Right lobe of liver (tissue), 6 donors: Measurements from ENCODE around the gene EEF2K. TPM values are rescaled to one million over a fixed set of nuclear protein-coding genes. Genes with fewer than 3 reads are reported as not detected.

Source experiments
- ATAC-seq, 4 donors: fragments of 200-7000 bp; cut with Tn5 transposase; one replicate each; pipeline ENCODE4 v1.9.1; 2020; ENCODE audit warnings: mild to moderate bottlenecking in 4 of 4, moderate library complexity in 4 of 4
- DNase-seq, 3 donors: peaks; one replicate each; pipeline ENCODE4 v3.0.0-alpha.2; 2020
- H3K27ac ChIP-seq, 3 donors: fragments of 200-600 bp; one replicate each; pipeline ENCODE4 v1.8.0; 2022
- H3K27me3 ChIP-seq, 2 donors: fragments of 200-600 bp; one replicate each; pipeline ENCODE4 v1.8.0; 2022
- H3K36me3 ChIP-seq, 4 donors: fragments of 200-600 bp; sonication (generic) in 1 of 4; one replicate each; pipeline versions ENCODE4 v1.5.1 to v1.8.0; 2017 to 2022; ENCODE audit warnings: control low read depth in 1 of 4
- H3K4me1 ChIP-seq, 4 donors: fragments of 200-600 bp; sonication (generic) in 1 of 4; one replicate each; pipeline versions ENCODE4 v1.5.1 to v1.8.0; 2017 to 2022; ENCODE audit warnings: control low read depth in 1 of 4
- H3K4me3 ChIP-seq, 3 donors: fragments of 200-600 bp; one replicate each; pipeline ENCODE4 v1.8.0; 2022
- H3K9me3 ChIP-seq, 4 donors: fragments of 200-600 bp; sonication (generic) in 1 of 4; one replicate each; pipeline versions ENCODE4 v1.5.1 to v1.8.0; 2017 to 2022; ENCODE audit warnings: control low read depth in 1 of 4
- POLR2A ChIP-seq: fragments of 450-650 bp; IDR thresholded peaks from one replicate; pipeline ENCODE4 v1.6.1; 2017; ENCODE audit warnings: antibody characterized with exemption, mild to moderate bottlenecking
- WGBS: methylation state at CpG from one replicate; pipeline ENCODE4 v1.1.6; 2018; ENCODE audit warnings: low coverage, low lambda C conversion rate; ENCODE audit not compliant: insufficient coverage; ENCODE audit errors: missing lambda C conversion rate; 5-methylcytosine and 5-hydroxymethylcytosine counted together
- intact Hi-C, 2 donors: fragments of 100-400 bp; cut with DNase I; formaldehyde crosslinking; loops; one replicate each; pipeline versions ENCODE4 v1.11.2 to v1.14.1; 2022
- long read RNA-seq: library from polyadenylated mRNA; unstranded; transcript quantifications from one replicate; pipeline ENCODE4 v2.0.0, GENCODE V29; 2019
- total RNA-seq, 6 experiments: library from RNA; depleted of rRNA in 2 of 6; stranded (reverse); fragments of >200 nt in 2 of 6; fragmentation: NEBNext Ultra II Directional in 3 of 6; extraction: Animal tissue kit (Norgen Biotek cat#: 25700) in 3 of 6; gene quantifications; one replicate each; pipeline versions ENCODE4 v1.1.0 to v1.2.4, GENCODE V29; 2016 to 2023
- TF ChIP-seq, protein P1 (sequence below), 4 donors: fragments of 200-600 bp in 3 of 4; fragments of 450-650 bp in 1 of 4; IDR thresholded peaks; one replicate each; pipeline versions ENCODE4 v1.5.1 to v1.8.0; 2016 to 2022; ENCODE audit warnings: antibody characterized with exemption in 4 of 4, mild to moderate bottlenecking in 2 of 4
- donor health status: DM: no; HTN: yes; CAD: no.
- donor health status: DM: no; HTN: no; CAD: no.
- donor health status: DM: no; HTN: no; CAD: no.
- donor health status: DM: no; HTN: yes; CAD: no.
- donor health status: DM: no; HTN: yes; CAD: no.

The EEF2K gene
- total RNA-seq: 10 to 100 TPM in 5 of 6 experiments, 1 to 10 TPM in 1; 10.0 to 17.5 (median 11.5) TPM
- long read RNA-seq, partial matches to known transcripts: 1 of 2 reads
- long read RNA-seq, other reads (novel, unspliced or antisense): 1 of 2 reads

DNA sequence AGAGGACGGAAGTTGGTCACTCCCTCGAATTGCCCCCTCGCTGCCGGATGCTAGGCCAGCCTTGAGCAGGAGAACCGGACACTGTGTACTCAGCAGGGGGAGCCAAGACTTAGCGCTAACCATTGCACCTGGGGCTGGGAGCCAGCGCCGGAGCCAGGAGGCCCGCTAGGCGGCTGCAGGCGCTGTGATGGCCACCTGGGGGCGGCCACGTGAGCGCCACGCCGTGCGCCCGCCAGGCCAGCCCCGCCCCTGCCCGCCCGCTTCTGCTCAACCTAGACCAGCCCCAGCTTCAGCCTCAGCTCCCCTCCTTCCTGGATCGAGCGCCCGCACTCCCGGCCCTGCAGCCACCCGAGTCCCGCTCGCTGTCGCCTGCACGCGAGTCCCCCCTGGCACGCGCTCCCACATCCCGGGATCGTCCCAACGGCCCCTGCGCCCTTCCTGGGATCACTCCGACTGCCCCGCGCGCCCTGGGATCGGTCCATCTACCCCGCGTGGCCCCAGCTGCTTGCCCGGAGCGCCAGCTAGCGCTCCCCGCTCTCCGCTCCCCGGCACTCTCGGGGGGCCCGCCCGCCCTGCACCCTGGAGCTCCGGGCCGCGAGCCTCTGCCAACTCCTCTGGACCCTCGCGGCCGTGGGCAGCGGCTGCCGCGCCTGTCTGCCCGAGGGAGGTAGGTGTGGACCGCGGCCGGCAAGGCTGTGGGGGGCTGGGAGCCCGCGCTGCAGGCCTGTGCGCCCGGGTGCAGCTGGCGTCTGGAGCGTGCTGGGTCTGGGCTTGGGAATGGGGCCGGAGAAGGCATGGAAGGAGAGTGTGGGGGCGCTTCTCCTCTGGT, at the start of gene EEF2K:
Gene EEF2K (plus strand): TSS at position 266 of the 829 bp plus-strand sequence. CDS start 19,452 bp downstream, outside the sequence.
- no peaks in the 10 kb centered on the region for H3K27me3 ChIP-seq
- peak; percentile 42 for TF ChIP-seq POLR2A
- TF ChIP-seq, protein P1, sequence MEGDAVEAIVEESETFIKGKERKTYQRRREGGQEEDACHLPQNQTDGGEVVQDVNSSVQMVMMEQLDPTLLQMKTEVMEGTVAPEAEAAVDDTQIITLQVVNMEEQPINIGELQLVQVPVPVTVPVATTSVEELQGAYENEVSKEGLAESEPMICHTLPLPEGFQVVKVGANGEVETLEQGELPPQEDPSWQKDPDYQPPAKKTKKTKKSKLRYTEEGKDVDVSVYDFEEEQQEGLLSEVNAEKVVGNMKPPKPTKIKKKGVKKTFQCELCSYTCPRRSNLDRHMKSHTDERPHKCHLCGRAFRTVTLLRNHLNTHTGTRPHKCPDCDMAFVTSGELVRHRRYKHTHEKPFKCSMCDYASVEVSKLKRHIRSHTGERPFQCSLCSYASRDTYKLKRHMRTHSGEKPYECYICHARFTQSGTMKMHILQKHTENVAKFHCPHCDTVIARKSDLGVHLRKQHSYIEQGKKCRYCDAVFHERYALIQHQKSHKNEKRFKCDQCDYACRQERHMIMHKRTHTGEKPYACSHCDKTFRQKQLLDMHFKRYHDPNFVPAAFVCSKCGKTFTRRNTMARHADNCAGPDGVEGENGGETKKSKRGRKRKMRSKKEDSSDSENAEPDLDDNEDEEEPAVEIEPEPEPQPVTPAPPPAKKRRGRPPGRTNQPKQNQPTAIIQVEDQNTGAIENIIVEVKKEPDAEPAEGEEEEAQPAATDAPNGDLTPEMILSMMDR (IDR thresholded peaks at IDR 0.05): peak; percentile 81 to 89 (median 86)
- H3K27ac ChIP-seq: peak within 1 kb of the TSS; percentile 33 to 84 (median 74)
- peak; percentile 89 to 96 (median 92) for ATAC-seq
- peak; percentile 93 to 94 (median 94) for DNase-seq
- under 1% methylated on average over 32 of the region's 74 CpGs for WGBS
- H3K4me1 ChIP-seq: peaks cover 0 to 13% (median 4%) of the 10 kb centered on the region in 4 donors
- intact Hi-C loops: no loop called here
- H3K36me3 ChIP-seq: no peaks in the 10 kb centered on the region
- H3K4me3 ChIP-seq: peak within 1 kb of the TSS; percentile 92 to 96 (median 95)
- H3K9me3 ChIP-seq: no peaks in the 10 kb centered on the region

GRCh38 chr16:22161401-22161800, 44.7 kb upstream of the EEF2K start:
- DNase-seq (no peak), ATAC-seq (no peak)
- H3K36me3 ChIP-seq: no peaks in the 10 kb centered on the region
- H3K27ac ChIP-seq: no peak overlapping the region
- no peaks in the 10 kb centered on the region for H3K27me3 ChIP-seq
- TF ChIP-seq POLR2A: no peak
- TF ChIP-seq, protein P1 (IDR thresholded peaks at IDR 0.05): no peak
- intact Hi-C loops: no loop called here
- H3K9me3 ChIP-seq: no peaks in the 10 kb centered on the region
- peaks cover 0 to 5% (median 0%) of the 10 kb centered on the region in 4 donors for H3K4me1 ChIP-seq
- H3K4me3 ChIP-seq: no peak overlapping the region

DNA sequence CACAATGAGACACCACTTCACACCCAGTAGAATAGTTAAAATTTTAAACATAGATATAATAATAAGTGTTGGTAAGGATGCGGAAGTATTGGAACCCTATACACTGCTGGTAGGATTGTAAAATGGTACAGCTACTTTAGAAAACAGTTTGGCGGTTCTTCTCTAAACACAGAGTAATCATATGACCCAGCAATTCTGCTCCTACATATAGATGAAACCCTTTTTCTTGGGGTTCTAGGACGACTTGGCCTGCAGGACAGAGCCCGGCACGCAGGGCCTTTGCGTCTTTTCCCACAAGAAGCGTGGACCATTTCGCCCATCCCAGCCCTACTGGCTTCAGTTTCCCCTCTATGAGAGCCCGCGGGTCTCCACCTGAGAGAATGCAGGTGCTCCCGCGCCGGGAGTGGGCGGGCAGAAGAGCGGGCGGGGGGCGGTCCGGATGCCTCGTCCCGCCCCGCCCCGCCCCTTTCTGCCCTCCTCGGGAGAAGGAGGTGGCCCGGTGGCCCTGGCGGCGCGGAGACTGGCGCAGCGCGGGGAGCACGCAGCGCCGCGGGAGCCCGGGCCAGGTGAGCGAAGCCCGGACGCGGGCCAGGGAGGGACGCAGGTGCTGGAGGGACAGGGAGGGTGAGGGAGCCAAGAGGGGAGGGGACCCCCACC, 44.0 kb upstream of the EEF2K start, which contains the start of gene SDR42E2:
Gene SDR42E2 (plus strand): TSS at position 508 of the 657 bp plus-strand sequence. CDS start 3,077 bp downstream, outside the sequence.
- Histone ChIP-seq H3K4me3 (no peak within 1 kb of the TSS), H3K4me1 (peaks cover 0 to 5% (median 0%) of the 10 kb centered on the region in 4 donors), H3K36me3 (no peaks in the 10 kb centered on the region), H3K9me3 (no peaks in the 10 kb centered on the region), H3K27me3 (no peaks in the 10 kb centered on the region), H3K27ac (no peak within 1 kb of the TSS)
- 34% methylated on average over 5 of the region's 40 CpGs for WGBS
- ATAC-seq: peak in 3 of 4 donors; percentile 24 to 33 (median 25)
- intact Hi-C loops: no loop called here
- TF ChIP-seq POLR2A: no peak
- TF ChIP-seq, protein P1 (IDR thresholded peaks at IDR 0.05): no peak
- DNase-seq: no peak

DNA sequence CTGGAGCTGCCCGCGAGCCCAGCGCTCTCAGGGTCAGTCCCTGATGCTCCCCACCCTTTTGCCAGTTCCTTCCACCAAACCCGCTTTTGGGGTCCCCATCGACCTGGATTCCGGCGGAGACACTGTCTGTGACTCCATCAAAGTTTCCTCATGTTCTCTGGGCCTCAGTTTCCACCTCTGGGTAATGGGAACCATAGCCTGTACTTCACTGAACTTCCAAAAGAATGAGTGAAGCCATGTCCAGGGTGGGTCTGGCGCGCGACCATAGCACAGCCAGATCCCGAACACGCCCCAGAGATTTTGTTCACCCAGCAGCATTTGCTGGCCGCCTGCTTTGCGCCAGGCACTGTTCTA, 43.4 kb upstream of the EEF2K start:
- no peak for DNase-seq
- 32% methylated on average over 10 of the region's 14 CpGs for WGBS
- Histone ChIP-seq H3K4me3 (no peak overlapping the region), H3K27ac (no peak overlapping the region), H3K36me3 (no peaks in the 10 kb centered on the region), H3K4me1 (peaks cover 0 to 5% (median 0%) of the 10 kb centered on the region in 4 donors), H3K9me3 (no peaks in the 10 kb centered on the region), H3K27me3 (no peaks in the 10 kb centered on the region)
- no peak for TF ChIP-seq POLR2A
- TF ChIP-seq, protein P1 (IDR thresholded peaks at IDR 0.05): no peak
- ATAC-seq: no peak
- intact Hi-C loops: no loop called here
